ENCODE data around the gene CENPB. TPM values are rescaled to one million over a fixed set of nuclear protein-coding genes. Genes with fewer than 3 reads are reported as not detected.

Gene CENPB
- total and polyA plus RNA-seq, 7 donors = 52.7 to 99.9 (median 73.4) TPM

GRCh38 chr20:3734111-3734843 lies 52.3 kb downstream of the CENPB start:
- Histone ChIP-seq H3K27ac (peak overlapping the region; percentile 13 to 72 (median 47)), H3K27me3 (peaks cover 14 to 29% (median 16%) of the 10 kb centered on the region in 3 donors), H3K36me3 (no peaks in the 10 kb centered on the region), H3K9me3 (no peaks in the 10 kb centered on the region), H3K4me3 (peak overlapping the region in 2 of 4 donors; percentile 44), H3K4me1 (peaks cover 0 to 8% (median 4%) of the 10 kb centered on the region in 4 donors)
- 35 to 66% methylated on average over 12 of the region's 12 CpGs for WGBS, 2 donors
- TF ChIP-seq POLR2AphosphoS5 (IDR thresholded peaks at IDR 0.05) = no peak
- no peak for TF ChIP-seq EP300 (IDR thresholded peaks at IDR 0.05)
- TF ChIP-seq CTCF (IDR thresholded peaks at IDR 0.05) = no peak
- TF ChIP-seq POLR2A (IDR thresholded peaks at IDR 0.05) = no peak
- intact Hi-C loops (cut with DNase I) = no loop called here
- DNase-seq = peak; percentile 71

Other genes starting within 250 kb of the CENPB start
- not detected for gene GFRA4, start 123.3 kb downstream of the CENPB start, total RNA-seq
- not detected for gene GFRA4, start 123.3 kb downstream of the CENPB start, polyA plus RNA-seq
- 100 to 1,000 TPM in 2 of 4 donors, 10 to 100 TPM in 2; 49.9 to 484 (median 103) TPM for gene ADAM33, start 104.7 kb downstream of the CENPB start, total RNA-seq
- 10 to 100 TPM in 1 of 3 donors, 1 to 10 TPM in 1, under 1 TPM in 1; 0.69 to 12.3 (median 5.4) TPM for gene ADAM33, start 104.7 kb downstream of the CENPB start, polyA plus RNA-seq
- gene SIGLEC1, start 74.1 kb downstream of the CENPB start, total RNA-seq = 10 to 100 TPM in 3 of 4 donors, 1 to 10 TPM in 1; 9.9 to 17.1 (median 10.2) TPM
- 1 to 10 TPM; 2.4 to 6.9 (median 5.3) TPM for gene SIGLEC1, start 74.1 kb downstream of the CENPB start, polyA plus RNA-seq
- gene HSPA12B, start 54.1 kb downstream of the CENPB start, total RNA-seq = 10 to 100 TPM in 1 of 4 donors, 1 to 10 TPM in 3; 2.2 to 10.5 (median 7.8) TPM
- gene HSPA12B, start 54.1 kb downstream of the CENPB start, polyA plus RNA-seq = 1 to 10 TPM in 2 of 3 donors, under 1 TPM in 1; 0.69 to 7.8 (median 2.9) TPM
- gene ADISSP, start 19.0 kb downstream of the CENPB start, total RNA-seq = 100 to 1,000 TPM in 1 of 4 donors, 10 to 100 TPM in 3; 53.2 to 116 (median 69.6) TPM
- gene ADISSP, start 19.0 kb downstream of the CENPB start, polyA plus RNA-seq = 10 to 100 TPM; 15.7 to 38.1 (median 18.0) TPM
- gene SPEF1, start 5.3 kb downstream of the CENPB start, total RNA-seq = under 1 TPM in 1 of 4 donors, not detected in 3; 0.81 TPM
- gene SPEF1, start 5.3 kb downstream of the CENPB start, polyA plus RNA-seq = under 1 TPM in 1 of 3 donors, not detected in 2; 0.12 TPM
- gene CDC25B, start 9.6 kb upstream of the CENPB start, total RNA-seq = 10 to 100 TPM; 18.9 to 59.8 (median 26.9) TPM
- 10 to 100 TPM; 12.5 to 65.8 (median 13.8) TPM for gene CDC25B, start 9.6 kb upstream of the CENPB start, polyA plus RNA-seq
- 10 to 100 TPM in 1 of 4 donors, 1 to 10 TPM in 3; 5.4 to 11.8 (median 7.3) TPM for gene AP5S1, start 33.8 kb upstream of the CENPB start, total RNA-seq
- 10 to 100 TPM; 10.8 to 14.5 (median 14.1) TPM for gene AP5S1, start 33.8 kb upstream of the CENPB start, polyA plus RNA-seq
- gene MAVS, start 60.1 kb upstream of the CENPB start, total RNA-seq = 10 to 100 TPM; 15.7 to 29.4 (median 19.7) TPM
- gene MAVS, start 60.1 kb upstream of the CENPB start, polyA plus RNA-seq = 10 to 100 TPM in 2 of 3 donors, 1 to 10 TPM in 1; 9.6 to 55.2 (median 18.0) TPM
- 10 to 100 TPM; 35.1 to 43.2 (median 39.0) TPM for gene PANK2, start 102.6 kb upstream of the CENPB start, total RNA-seq
- 10 to 100 TPM; 16.2 to 26.1 (median 20.3) TPM for gene PANK2, start 102.6 kb upstream of the CENPB start, polyA plus RNA-seq
- gene RNF24, start 228.8 kb upstream of the CENPB start, total RNA-seq = 10 to 100 TPM in 2 of 4 donors, 1 to 10 TPM in 2; 5.6 to 11.0 (median 9.9) TPM
- 1 to 10 TPM in 2 of 3 donors, under 1 TPM in 1; 0.60 to 4.6 (median 1.4) TPM for gene RNF24, start 228.8 kb upstream of the CENPB start, polyA plus RNA-seq